B cell (primary cell): Measurements from ENCODE around the gene UBAC2. TPM values are rescaled to one million over a fixed set of nuclear protein-coding genes. Genes with fewer than 3 reads are reported as not detected.
A peak's percentile ranks its signal among the peaks of the same experiment; 100 is the strongest.

Experiments used
- ATAC-seq: fragments of 200-7000 bp; cut with Tn5 transposase; one replicate; pipeline ENCODE4 v1.10.0; 2021; ENCODE audit warnings: low read depth, mild to moderate bottlenecking, moderate number of reproducible peaks, moderate library complexity
- CTCF ChIA-PET: fragments of 350-600 bp; sonication (Branson Sonifier 250); formaldehyde crosslinking; loops from one replicate; lab custom pipeline; 2021; ENCODE audit warnings: antibody characterized with exemption, inconsistent platforms; lab: Charles Lee
- POLR2A ChIA-PET: fragments of 350-600 bp; sonication (Branson Sonifier 250); formaldehyde crosslinking; loops from one replicate; lab custom pipeline; 2021; ENCODE audit warnings: antibody characterized with exemption; lab: Charles Lee
- DNase-seq: peaks from one replicate; pipeline ENCODE4 v3.0.0; 2013
- H2AFZ ChIP-seq: 2 replicates; pipeline ENCODE4 v1.6.1; 2012; ENCODE audit warnings: mild to moderate bottlenecking, low read depth, low read length; ENCODE audit not compliant: insufficient read depth, poor library complexity, severe bottlenecking
- H3K27ac ChIP-seq, 2 donors: 1 replicate in 1 of 2; 2 replicates in 1 of 2; pipeline ENCODE4 v1.5.1; 2012 to 2013; ENCODE audit warnings: low read length in 2 of 2, mild to moderate bottlenecking in 2 of 2, moderate library complexity in 1 of 2
- H3K27me3 ChIP-seq, 4 experiments: fragments of 200-600 bp in 1 of 4; sonication (generic) in 1 of 4; replicated peaks in 1 of 4; 1 replicate in 2 of 4; 2 replicates in 2 of 4; pipeline versions ENCODE4 v1.6.1 to v1.7.0; 2013 to 2016; ENCODE audit warnings: low read length in 3 of 4, mild to moderate bottlenecking in 2 of 4, mixed read lengths in 1 of 4, moderate library complexity in 1 of 4; ENCODE audit not compliant: insufficient read depth in 4 of 4, control insufficient read depth in 3 of 4; ENCODE audit errors: control extremely low read depth in 1 of 4
- H3K36me3 ChIP-seq, 2 experiments: replicated peaks in 1 of 2; 1 replicate in 1 of 2; 2 replicates in 1 of 2; pipeline versions ENCODE4 v1.6.1 to v1.7.1; 2013; ENCODE audit warnings: low read length in 1 of 2; ENCODE audit not compliant: insufficient read depth in 2 of 2, control insufficient read depth in 1 of 2; ENCODE audit errors: control extremely low read depth in 1 of 2, extremely low read depth in 1 of 2
- H3K4me1 ChIP-seq, 2 donors: fragments of 200-600 bp in 1 of 2; sonication (generic) in 1 of 2; 1 replicate in 1 of 2; 2 replicates in 1 of 2; pipeline versions ENCODE4 v1.5.1 to v1.6.1; 2013 to 2017; ENCODE audit warnings: low read length in 2 of 2; ENCODE audit not compliant: control insufficient read depth in 2 of 2, insufficient read depth in 2 of 2
- H3K4me2 ChIP-seq: replicated peaks from 2 replicates; pipeline ENCODE3; 2012; ENCODE audit warnings: mild to moderate bottlenecking, low read depth, low read length; ENCODE audit not compliant: poor library complexity, severe bottlenecking
- H3K4me3 ChIP-seq, 5 experiments: fragments of 200-600 bp in 1 of 5; sonication (generic) in 1 of 5; 1 replicate in 3 of 5; 2 replicates in 2 of 5; pipeline versions ENCODE4 v1.5.1 to v1.7.0; 2011 to 2016; ENCODE audit warnings: low read length in 4 of 5, mild to moderate bottlenecking in 4 of 5, low read depth in 2 of 5, control low read depth in 1 of 5, moderate library complexity in 1 of 5; ENCODE audit not compliant: insufficient read depth in 1 of 5; ENCODE audit errors: control extremely low read depth in 1 of 5, extremely low read depth in 1 of 5
- H3K79me2 ChIP-seq: fragments of 200-600 bp; sonication (generic); one replicate; pipeline ENCODE4 v1.6.0; 2016; ENCODE audit warnings: low read length; ENCODE audit not compliant: control insufficient read depth, insufficient read depth
- H3K9ac ChIP-seq: fragments of 200-600 bp; sonication (generic); 2 replicates; pipeline ENCODE4 v1.6.1; 2017; ENCODE audit warnings: mild to moderate bottlenecking, low read length, moderate library complexity
- H3K9me3 ChIP-seq, 3 donors: one replicate each; pipeline versions ENCODE4 v1.6.1 to v1.7.1; 2013; ENCODE audit warnings: low read length in 2 of 3; ENCODE audit not compliant: control insufficient read depth in 2 of 3, insufficient read depth in 1 of 3; ENCODE audit errors: control extremely low read depth in 1 of 3
- H4K20me1 ChIP-seq: 2 replicates; pipeline ENCODE4 v1.6.0; 2012; ENCODE audit warnings: mild to moderate bottlenecking, low read length; ENCODE audit not compliant: insufficient read depth, control insufficient read depth, poor library complexity, severe bottlenecking
- H3K27ac Mint-ChIP-seq: one replicate; pipeline ENCODE4 v1.8.0; 2021; ENCODE audit warnings: mixed read lengths
- H3K27me3 Mint-ChIP-seq: one replicate; pipeline ENCODE4 v1.8.0; 2021; ENCODE audit warnings: mixed read lengths
- H3K4me1 Mint-ChIP-seq: one replicate; pipeline ENCODE4 v1.8.0; 2021; ENCODE audit warnings: mixed read lengths
- H3K4me3 Mint-ChIP-seq: one replicate; pipeline ENCODE4 v1.8.0; 2021; ENCODE audit warnings: mixed read lengths
- H3K9me3 Mint-ChIP-seq: one replicate; pipeline ENCODE4 v1.8.0; 2022; ENCODE audit warnings: mixed read lengths; ENCODE audit not compliant: insufficient read depth
- EZH2 ChIP-seq: IDR thresholded peaks from 2 replicates; pipeline ENCODE4 v1.6.1; 2012; ENCODE audit warnings: borderline replicate concordance, low read depth, mild to moderate bottlenecking, moderate library complexity, low read length; ENCODE audit not compliant: insufficient read depth, poor library complexity, severe bottlenecking
- WGBS: methylation state at CpG from one replicate; pipeline ENCODE4 v1.1.5; 2013; ENCODE audit warnings: missing lambda C conversion rate; ENCODE audit not compliant: insufficient coverage; 5-methylcytosine and 5-hydroxymethylcytosine counted together
- intact Hi-C: fragments of 100-400 bp; cut with micrococcal nuclease; formaldehyde crosslinking; loops from one replicate; pipeline ENCODE4 v1.10.0; 2022
- polyA plus RNA-seq: library from polyadenylated mRNA; depleted of rRNA; stranded (reverse); fragments of >200 nt; gene quantifications from 2 replicates; pipeline ENCODE4 v1.2.3, GENCODE V29; 2012
- total RNA-seq, 2 donors: library from RNA; stranded (reverse); fragments of 120-200 nt in 1 of 2; gene quantifications; 1 replicate in 1 of 2; 2 replicates in 1 of 2; pipeline versions ENCODE4 v1.2.3 to v1.2.4, GENCODE V29; 2013 to 2022
- TF ChIP-seq, protein P1 (sequence below): fragments of 200-600 bp; IDR thresholded peaks from one replicate; pipeline ENCODE4 v1.8.0; 2022; ENCODE audit warnings: antibody characterized with exemption, mild to moderate bottlenecking

The UBAC2 gene
- total and polyA plus RNA-seq, 2 donors (not counting 1 experiment from before 2014, with no cell fraction given) = 56.3 to 60.8 TPM

DNA sequence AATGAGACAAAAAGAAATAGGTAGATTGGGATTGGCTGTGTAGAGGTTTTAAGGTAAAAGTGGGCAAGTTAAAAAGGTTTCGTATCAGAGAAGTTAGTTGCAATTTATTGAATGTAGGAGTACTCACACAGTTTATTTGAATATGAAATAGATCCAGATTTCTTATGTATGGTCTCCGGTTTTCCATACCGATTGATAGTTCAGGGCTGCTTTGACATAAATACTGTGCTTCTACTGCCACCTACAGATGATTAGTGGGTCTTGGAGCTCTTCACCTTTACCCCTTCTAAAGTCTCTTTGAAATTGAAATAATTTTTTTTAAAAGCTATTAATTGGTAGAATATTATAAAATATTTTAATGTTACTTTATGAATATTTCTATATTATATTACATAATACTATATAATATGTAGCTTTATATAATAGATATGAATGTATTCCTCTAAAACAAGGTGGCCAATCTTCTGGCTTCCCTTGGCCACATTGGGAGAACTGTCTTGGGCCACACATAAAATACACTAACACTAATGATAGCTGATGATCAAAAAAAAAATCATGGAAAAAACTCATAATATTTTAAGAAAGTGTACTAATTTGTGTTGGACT lies 65.3 kb downstream of the UBAC2 start:
- POLR2A ChIA-PET = interaction anchor here (1.0 to 1.3 kb wide), 2 partner anchors 65 to 89 kb away, joined by 9 to 10 read pairs; partner anchors contain the start of gene UBAC2

More for the DNA sequence above, 65.3 kb downstream of the UBAC2 start:
- peaks cover 62 to 64% of the 10 kb centered on the region in 2 donors for H3K4me1 ChIP-seq
- H3K9me3 ChIP-seq = no peaks in the 10 kb centered on the region
- no peaks in the 10 kb centered on the region for H3K27me3 ChIP-seq
- H3K79me2 ChIP-seq = peaks cover 77% of the 10 kb centered on the region
- H3K27ac ChIP-seq = peak overlapping the region in 1 of 2 donors; percentile 42
- TF ChIP-seq, protein P1, sequence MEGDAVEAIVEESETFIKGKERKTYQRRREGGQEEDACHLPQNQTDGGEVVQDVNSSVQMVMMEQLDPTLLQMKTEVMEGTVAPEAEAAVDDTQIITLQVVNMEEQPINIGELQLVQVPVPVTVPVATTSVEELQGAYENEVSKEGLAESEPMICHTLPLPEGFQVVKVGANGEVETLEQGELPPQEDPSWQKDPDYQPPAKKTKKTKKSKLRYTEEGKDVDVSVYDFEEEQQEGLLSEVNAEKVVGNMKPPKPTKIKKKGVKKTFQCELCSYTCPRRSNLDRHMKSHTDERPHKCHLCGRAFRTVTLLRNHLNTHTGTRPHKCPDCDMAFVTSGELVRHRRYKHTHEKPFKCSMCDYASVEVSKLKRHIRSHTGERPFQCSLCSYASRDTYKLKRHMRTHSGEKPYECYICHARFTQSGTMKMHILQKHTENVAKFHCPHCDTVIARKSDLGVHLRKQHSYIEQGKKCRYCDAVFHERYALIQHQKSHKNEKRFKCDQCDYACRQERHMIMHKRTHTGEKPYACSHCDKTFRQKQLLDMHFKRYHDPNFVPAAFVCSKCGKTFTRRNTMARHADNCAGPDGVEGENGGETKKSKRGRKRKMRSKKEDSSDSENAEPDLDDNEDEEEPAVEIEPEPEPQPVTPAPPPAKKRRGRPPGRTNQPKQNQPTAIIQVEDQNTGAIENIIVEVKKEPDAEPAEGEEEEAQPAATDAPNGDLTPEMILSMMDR = peak; percentile 80
- no peak for TF ChIP-seq EZH2
- no peak overlapping the region for H2AFZ ChIP-seq
- no peak overlapping the region for H3K9ac ChIP-seq
- peaks cover 0 to 16% of the 10 kb centered on the region in 2 experiments for H3K36me3 ChIP-seq
- peak; percentile 48 for ATAC-seq
- H3K4me3 Mint-ChIP-seq = no peak overlapping the region
- H3K9me3 Mint-ChIP-seq = no peaks in the 10 kb centered on the region
- intact Hi-C loops = loop anchor here (1.0 to 10.0 kb wide), 3 partner anchors 70 to 1249 kb away; no protein-coding TSS in a partner anchor
- peak overlapping the region; percentile 37 for H3K27ac Mint-ChIP-seq
- H3K27me3 Mint-ChIP-seq = no peaks in the 10 kb centered on the region
- no peak overlapping the region for H3K4me3 ChIP-seq
- CTCF ChIA-PET = interaction anchor here (0.6 to 17.1 kb wide), 45 partner anchors 9 to 649 kb away, joined by 3 to 661 read pairs (median 5); partner anchors contain the start of genes GPR18, GPR183 and UBAC2
- peaks cover 64% of the 10 kb centered on the region for H3K4me1 Mint-ChIP-seq
- no peaks in the 10 kb centered on the region for H4K20me1 ChIP-seq
- H3K4me2 ChIP-seq = peak overlapping the region; percentile 48
- WGBS = 71% methylated on average over 1 of the region's 3 CpGs
- DNase-seq = peak; percentile 76
